ENCODE measurements around the gene TIGD3. TPM values are rescaled to one million over a fixed set of nuclear protein-coding genes. Genes with fewer than 3 reads are reported as not detected.

TIGD3 gene
- total and polyA plus RNA-seq, 2 of the 13 experiments (the other 11 are each of a cell fraction or from before 2014, with no cell fraction given): 0.49 to 4.9 TPM

DNA sequence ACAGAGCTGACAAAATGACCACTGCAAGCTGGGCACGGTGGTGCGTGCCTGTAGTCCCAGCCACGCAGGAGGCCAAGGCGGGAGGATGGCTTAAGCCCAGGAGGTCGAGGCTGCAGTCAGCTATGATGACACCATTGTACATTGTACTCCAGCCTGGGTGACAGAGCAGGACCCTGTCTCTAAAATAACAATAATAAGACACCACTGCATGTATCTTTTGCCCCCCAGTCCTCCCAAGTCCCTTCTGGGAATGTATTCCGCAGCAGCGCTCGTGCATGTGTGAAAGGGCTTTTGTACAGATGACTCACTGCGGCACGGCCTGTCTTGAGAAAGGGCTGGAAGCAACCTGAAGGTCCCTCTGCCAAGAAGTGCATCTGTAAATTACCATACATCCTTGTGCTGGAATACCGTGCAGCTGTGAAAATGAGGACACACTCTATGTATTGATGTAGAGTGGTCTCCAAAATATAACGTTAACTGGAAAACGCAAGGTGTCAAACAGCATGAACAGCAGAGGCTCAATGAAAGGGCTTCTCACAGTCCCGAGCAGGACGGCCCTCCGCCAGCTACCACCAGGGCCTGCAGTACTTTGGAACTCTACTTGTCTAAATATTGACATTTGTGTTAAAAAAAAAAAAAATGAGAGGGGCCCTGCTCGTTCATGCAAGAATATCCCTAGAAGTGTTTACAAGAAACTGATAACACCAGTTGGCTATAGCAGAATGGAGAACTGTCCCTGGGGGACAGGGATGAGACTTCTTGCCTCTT lies 48.9 kb upstream of the TIGD3 start (continued):
- TF ChIP-seq ARID5B (CRISPR knock-in tag; IDR thresholded peaks at IDR 0.05) (peak; percentile 81), TOPORS (CRISPR knock-in tag; IDR thresholded peaks at IDR 0.05) (peak; percentile 65; the same call in 1 of the 2 replicates), ELF3 (CRISPR knock-in tag; IDR thresholded peaks at IDR 0.05) (no peak; the same call in none of the 2 replicates), ZSCAN31 (CRISPR knock-in tag; IDR thresholded peaks at IDR 0.05; ENCODE audit: low read depth) (peak; percentile 28; the same call in 1 of the 2 replicates), ZNF17 (CRISPR knock-in tag; IDR thresholded peaks at IDR 0.05) (no peak), ZNF746 (CRISPR knock-in tag; IDR thresholded peaks at IDR 0.05) (no peak), KLF11 (CRISPR knock-in tag; IDR thresholded peaks at IDR 0.05) (no peak), ZNF350 (CRISPR knock-in tag; IDR thresholded peaks at IDR 0.05; ENCODE audit: borderline replicate concordance, low read depth) (no peak; the same call in 1 of the 2 replicates), ZNF577 (CRISPR knock-in tag; IDR thresholded peaks at IDR 0.05; ENCODE audit: borderline replicate concordance, low read depth) (no peak), HDAC6 (IDR thresholded peaks at IDR 0.05; ENCODE audit: low read depth, low read length) (no peak), ZNF782 (CRISPR knock-in tag; IDR thresholded peaks at IDR 0.05; ENCODE audit: borderline replicate concordance) (no peak), ZEB1 (IDR thresholded peaks at IDR 0.05; ENCODE audit: insufficient replicate concordance, low read depth) (peak; percentile 71), ZNF605 (CRISPR knock-in tag; IDR thresholded peaks at IDR 0.05) (peak; percentile 66), ZNF30 (CRISPR knock-in tag; IDR thresholded peaks at IDR 0.05) (no peak), ZNF878 (CRISPR knock-in tag; IDR thresholded peaks at IDR 0.05) (no peak), GABPA (IDR thresholded peaks at IDR 0.05; ENCODE audit: low read depth, low read length) (no peak), GABPA (CRISPR knock-in tag; IDR thresholded peaks at IDR 0.05; ENCODE audit: low read depth) (no peak), ZFP41 (CRISPR knock-in tag; IDR thresholded peaks at IDR 0.05; ENCODE audit: borderline replicate concordance) (no peak), PTBP1 (IDR thresholded peaks at IDR 0.05; ENCODE audit: low read depth, low read length, poor library complexity, severe bottlenecking) (no peak), E2F1 (CRISPR knock-in tag; IDR thresholded peaks at IDR 0.05) (peak; percentile 50; the same call in 1 of the 2 replicates)
- TF ChIP-seq, protein P1, sequence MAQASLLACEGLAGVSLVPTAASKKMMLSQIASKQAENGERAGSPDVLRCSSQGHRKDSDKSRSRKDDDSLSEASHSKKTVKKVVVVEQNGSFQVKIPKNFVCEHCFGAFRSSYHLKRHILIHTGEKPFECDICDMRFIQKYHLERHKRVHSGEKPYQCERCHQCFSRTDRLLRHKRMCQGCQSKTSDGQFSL (CRISPR knock-in tag; IDR thresholded peaks at IDR 0.05): no peak
- TF ChIP-seq, protein P2, sequence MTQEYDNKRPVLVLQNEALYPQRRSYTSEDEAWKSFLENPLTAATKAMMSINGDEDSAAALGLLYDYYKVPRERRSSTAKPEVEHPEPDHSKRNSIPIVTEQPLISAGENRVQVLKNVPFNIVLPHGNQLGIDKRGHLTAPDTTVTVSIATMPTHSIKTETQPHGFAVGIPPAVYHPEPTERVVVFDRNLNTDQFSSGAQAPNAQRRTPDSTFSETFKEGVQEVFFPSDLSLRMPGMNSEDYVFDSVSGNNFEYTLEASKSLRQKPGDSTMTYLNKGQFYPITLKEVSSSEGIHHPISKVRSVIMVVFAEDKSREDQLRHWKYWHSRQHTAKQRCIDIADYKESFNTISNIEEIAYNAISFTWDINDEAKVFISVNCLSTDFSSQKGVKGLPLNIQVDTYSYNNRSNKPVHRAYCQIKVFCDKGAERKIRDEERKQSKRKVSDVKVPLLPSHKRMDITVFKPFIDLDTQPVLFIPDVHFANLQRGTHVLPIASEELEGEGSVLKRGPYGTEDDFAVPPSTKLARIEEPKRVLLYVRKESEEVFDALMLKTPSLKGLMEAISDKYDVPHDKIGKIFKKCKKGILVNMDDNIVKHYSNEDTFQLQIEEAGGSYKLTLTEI (CRISPR knock-in tag; conservative IDR thresholded peaks at IDR 0.05): no peak
- TF ChIP-seq, protein P3, sequence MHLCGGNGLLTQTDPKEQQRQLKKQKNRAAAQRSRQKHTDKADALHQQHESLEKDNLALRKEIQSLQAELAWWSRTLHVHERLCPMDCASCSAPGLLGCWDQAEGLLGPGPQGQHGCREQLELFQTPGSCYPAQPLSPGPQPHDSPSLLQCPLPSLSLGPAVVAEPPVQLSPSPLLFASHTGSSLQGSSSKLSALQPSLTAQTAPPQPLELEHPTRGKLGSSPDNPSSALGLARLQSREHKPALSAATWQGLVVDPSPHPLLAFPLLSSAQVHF (CRISPR knock-in tag; IDR thresholded peaks at IDR 0.05): no peak
